ENCODE results near the gene NEBL. TPM values are rescaled to one million over a fixed set of nuclear protein-coding genes. Genes with fewer than 3 reads are reported as not detected.

The NEBL gene
- total RNA-seq, 1 experiment from 2014 or later, result 0.11 TPM

DNA sequence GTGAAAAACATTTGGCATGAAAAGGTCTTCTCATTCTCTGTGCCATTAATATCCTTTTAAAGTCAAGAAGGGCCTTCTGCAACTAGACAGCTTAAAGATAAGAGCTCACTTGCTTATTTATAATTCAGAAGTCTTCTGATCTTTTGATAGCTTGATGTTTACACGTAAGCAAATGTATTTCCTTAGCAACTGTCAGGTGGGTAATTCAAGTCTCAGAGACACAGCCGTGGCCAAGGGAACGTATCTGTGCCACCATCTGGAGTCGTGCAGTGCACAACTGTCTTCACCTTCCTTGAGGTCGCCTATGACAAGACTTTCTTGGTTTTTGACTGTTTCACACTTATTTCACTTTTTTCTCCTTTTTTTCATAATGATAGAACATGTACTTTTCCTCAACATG is 4.0 kb upstream of the NEBL start:
- no peak for DNase-seq (ENCODE audit: low read depth)

DNA sequence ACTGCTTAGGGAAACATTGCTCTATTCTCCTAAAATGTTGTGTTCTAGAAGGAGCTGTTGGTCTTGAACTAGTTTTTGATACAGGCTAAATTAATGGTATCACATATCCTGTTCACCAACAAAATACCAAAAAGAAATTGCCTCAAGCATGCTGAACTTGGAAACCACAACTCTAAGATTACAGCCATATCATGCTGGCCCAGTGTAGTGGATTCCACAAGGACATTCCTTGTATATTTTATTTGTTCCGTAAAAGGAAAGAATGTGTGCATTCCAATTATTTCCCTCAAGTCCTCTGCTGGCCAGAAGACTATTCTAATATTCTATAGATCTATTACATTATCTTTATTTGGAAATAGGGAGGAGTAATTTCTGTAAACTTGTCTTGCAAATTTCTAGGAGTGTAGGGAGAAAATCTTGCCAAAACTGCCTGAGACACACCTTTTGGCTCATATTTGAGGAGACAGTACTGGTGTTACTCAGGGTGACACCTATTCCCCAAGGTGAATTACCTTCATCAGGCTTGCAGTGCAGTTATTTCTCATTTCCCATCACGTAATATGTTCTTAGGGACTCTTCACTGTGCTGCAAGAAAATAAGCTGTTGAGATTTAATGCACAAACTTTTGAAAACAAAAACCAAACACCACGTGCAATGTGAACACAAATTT is 1.9 kb upstream of the NEBL start:
- no peak for DNase-seq (ENCODE audit: low read depth)

DNA sequence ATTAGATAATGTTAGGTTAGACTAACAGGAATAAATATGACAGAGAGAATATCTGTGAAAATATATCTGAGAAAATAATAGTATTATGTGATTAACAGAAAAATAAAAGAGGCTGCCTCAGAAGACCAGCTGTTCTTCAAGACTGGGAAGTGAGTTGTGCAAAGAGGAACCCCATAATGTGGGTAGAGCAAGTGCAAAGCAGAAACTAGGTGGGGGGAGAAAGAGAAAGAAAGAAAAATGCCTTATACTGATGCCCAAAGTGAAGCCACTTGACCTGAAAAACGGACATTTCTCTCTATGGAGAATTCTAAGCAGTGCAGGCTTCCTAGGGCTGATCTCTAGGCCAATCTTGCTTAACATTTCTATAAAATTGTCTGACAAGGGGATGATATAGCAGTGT is 3.8 kb downstream of the NEBL start:
- no peak for DNase-seq (ENCODE audit: low read depth)

DNA sequence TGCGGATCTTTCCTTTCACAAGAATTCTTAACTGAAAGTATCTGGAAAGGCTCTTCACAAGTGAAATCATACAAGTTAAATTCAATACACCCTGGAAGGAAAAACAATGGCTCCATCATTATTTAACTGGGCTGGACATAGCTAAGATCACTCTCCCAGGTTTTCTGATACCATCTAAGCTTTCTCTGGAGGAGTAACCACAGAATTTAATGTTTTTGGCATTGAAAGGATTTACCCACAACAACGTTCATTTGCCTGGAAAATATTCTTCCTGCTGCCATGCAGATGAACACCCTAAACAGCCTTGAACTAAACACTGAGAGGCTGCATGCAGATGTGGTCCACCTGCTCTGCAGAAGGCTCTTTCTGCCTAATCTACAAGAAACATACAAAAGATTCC is 4.3 kb downstream of the NEBL start:
- no peak for DNase-seq (ENCODE audit: low read depth)

DNA sequence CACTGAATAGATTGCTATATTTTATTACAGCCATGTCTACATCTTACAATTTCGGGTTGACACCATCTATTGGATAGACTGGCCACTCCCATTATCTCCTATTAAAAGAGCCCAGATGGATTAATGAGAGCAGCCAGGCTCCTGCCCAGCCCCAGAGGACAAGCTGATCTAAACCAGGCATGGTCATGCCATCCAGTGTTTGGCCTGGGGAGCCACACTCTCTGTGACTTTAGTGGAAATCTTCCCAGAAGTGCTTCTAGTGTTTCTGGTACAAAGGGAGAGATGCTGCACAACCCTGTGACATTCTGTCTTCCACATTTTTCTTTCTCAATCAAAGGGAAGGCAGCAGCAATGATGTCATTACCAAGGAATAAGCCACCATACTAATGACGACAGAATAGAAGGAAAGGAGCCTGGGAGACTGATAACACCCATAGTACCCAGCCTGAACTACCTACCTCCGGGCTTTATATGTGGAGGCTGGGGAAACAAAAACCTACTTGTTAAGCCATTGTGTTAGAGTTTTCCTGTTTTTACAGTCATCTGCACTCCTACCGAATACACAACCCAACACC is 5.0 kb downstream of the NEBL start:
- DNase-seq (ENCODE audit: low read depth), result no peak

DNA sequence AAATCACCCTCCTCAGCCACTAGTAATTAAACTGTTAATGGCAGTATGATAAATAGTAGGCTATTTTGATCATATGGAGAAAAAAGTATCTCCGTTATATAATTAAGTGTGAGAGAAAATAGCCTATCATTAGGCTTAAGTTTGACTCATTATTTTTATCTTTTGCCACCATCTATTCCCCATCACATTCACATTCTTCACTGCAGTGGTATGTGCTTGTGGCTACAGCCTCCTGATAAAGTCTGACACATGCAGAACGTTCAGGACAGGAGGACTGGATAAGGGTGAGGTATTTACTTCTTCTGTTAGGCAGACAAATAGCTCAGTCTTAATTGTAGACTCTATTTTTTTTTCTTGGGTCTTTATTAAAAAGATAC is 5.8 kb downstream of the NEBL start:
- no peak for DNase-seq (ENCODE audit: low read depth)

DNA sequence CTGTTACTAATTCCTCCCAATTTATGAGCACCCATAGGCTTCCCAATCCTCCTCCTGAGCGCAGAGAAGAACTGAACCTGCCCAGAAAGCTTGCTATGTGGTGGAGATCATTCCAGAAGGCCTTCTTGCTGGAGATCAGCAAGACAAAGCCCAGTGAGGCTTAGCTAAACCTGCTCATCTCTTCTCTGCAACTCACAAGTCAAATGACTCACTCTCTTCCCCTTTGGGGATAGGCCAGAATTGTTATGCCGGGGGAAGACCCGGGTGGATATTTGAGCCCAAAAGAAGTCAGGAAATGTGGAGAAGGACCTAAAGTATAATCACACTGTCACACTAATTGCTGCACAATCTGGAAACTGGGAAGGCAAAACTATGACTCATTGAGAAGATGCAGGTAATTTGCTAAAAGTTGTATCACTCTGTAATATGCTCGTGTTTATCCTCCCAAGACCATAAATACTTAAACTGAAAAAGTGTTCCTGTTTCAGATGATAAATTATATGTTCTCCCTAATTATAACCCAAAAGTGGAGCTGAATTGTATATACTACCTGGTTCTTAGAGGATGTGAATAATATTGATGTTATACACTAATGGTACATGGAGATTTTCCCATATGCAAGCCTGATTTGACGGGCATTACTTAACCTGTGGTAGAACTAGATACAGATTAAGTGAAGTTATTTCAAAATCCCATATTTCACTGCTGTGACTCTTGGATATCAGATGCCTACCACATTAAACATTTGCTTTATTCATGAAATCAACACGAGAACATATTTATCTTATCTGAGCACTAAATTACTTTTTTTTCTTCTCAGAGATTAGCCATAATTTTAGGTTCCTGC is 6.4 kb downstream of the NEBL start:
- DNase-seq (ENCODE audit: low read depth), result peak; percentile 1

DNA sequence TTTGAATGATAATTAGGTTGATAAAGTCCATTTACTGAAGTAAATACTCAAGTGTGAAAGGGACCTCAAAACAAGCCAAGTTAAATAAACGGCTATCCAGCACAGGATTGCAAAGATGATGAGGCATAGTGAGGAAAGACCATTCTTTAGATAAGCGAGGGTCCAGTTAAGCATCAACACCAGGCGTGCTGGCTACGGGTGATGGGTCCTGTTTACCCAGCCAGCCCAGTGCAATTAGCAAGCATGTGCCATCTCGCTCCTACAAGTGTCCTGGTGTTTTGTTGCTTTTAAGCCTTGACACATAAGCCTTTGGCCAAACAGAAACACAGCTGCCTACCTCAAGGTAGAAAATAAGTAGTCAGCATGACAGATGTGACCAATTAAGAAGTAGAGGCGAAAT is 7.1 kb downstream of the NEBL start:
- no peak for DNase-seq (ENCODE audit: low read depth)

DNA sequence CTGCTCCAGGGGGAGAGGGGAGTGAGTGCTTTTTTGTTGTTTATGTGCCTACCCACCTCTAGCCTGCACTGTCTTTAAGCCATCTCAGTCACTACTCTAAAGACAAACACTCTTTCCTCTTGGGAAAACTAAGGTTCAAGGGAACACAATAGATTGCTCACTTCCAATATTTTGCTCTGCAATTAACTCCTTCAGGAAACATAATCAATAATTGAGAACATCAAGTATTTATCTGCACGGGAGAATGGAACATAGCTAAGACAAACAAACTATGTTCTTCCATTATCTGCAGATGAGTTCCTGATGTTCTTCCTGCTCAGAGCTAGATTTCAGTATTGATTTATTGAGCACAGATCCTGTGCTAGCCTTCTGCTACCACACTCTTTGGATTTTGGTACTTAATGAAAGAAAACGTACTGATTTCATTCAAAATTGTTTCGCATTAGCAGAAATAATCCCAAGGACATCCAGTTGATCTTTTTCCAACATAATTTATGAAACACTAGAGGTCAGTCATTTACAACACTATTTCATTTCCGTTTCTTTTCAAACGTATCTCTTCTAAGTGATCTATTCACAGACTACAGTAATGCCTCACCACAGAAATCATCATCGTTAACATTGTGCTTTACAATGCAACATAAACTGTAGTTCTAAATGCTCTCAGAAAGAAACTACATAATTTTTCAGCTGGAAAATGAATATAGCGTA is 8.3 kb downstream of the NEBL start:
- DNase-seq (ENCODE audit: low read depth), result peak; percentile 2

DNA sequence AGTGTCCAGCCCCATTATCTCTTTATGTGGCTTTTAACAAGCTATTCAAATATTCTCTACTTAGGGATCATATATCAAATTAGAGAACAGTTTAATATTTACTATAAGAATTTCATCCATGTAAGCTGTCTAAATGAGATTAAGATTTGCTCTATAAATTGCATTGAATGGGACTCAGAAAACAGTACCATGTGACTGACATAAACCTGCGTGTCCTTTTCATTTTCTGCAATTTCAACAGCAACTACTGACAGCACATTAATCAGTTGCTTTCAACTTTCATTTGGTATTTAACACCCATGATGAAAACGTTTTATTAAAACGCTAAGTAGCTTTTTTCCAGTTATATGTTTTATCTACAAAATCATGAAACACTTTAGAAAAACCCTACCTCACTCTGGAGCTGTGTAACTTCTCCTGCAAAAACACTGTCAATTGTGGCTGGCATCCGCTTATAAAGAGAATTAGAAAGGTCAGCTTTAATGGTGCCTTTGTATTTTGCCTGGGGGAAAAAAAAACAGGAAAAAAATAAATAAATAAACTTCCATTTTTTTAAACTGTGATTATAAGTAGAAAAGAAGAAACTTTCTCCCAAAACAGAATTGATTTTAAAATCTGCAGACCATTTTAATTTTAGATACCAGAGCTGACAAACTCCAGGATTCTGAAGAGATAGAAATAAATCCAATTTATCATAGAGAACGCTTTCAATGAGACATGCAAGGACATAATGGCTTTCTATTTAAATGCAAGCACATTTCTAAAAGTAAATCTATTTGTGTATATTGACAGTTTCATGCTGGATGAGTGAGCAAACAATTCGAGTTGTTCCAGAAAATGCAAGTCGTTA is 9.2 kb downstream of the NEBL start:
- no peak for DNase-seq (ENCODE audit: low read depth)

DNA sequence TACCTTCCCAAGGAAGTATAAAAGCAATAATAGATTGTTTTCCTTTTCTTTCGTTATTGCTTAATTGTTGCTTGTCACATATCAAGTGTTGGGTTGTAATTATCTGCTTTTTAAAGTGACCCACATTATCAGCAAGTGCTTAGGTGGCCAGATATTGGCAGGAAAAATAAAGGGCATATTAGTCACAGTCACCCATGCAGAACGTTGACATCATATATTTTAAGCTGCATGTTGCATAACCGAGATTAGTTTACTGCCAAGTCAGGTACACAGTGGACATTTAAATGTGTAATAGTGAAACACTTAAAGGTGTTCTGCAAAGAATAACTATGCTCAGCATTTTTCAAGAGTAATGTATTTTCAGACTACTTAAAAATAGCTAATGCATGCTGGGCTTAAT is 11.4 kb downstream of the NEBL start:
- no peak for DNase-seq (ENCODE audit: low read depth)

DNA sequence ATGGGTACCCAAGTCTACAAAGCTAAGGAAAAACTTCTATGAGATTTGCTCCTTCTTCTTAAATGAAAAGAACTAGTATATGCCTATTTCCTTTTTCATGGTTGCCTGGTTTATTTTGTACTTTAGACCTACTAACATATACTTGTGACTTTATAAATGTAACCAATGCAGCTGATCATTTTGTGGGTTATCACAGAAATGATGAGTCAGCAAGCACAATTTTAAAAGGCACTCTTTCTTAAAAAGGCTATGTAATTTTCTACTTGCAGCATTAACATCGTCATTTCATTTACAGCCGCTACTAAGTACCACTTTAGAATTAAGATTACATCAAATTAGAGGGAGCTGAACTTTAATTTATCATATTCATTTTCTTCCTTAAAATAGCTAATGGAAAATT is 13.6 kb downstream of the NEBL start:
- no peak for DNase-seq (ENCODE audit: low read depth)

DNA sequence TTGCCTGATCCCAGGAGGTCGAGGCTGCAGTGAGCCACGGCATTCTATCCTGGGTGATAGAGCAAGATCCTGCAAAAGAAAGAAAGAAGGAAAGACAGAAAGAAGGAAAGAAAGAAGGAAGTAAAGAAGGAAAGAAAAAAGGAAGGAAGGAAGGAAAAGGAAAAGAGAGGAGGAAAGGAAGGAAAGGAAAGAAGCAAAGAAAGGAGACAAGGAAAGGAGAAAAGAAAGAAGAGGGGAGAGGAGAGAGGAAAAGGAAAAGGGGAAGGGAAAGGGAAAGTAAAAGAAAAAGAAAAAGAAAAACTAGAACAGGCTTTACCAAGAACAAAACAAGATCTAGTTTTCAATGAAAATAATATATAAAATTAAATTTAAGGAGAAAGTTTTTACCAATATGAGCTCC is 15.0 kb downstream of the NEBL start:
- DNase-seq (ENCODE audit: low read depth), result no peak

DNA sequence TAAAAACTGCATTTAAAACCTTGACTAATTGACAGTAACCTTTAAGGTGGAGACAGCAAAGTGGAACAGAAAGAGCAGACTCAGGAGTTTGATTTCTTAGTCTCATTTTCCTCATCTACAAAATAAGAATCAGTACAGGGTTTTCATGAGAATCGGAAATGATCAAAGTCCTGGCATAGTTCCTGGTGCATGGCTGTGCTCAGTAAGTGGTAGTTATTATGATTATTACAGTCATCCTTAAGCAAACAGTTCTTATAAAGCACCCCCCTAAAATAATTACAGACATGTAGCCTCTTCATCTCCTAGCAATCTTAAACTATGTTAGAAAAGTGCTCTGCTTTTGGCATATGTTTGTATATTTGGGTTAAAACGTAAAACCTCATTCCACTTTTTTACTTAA is 18.0 kb downstream of the NEBL start:
- no peak for DNase-seq (ENCODE audit: low read depth)

DNA sequence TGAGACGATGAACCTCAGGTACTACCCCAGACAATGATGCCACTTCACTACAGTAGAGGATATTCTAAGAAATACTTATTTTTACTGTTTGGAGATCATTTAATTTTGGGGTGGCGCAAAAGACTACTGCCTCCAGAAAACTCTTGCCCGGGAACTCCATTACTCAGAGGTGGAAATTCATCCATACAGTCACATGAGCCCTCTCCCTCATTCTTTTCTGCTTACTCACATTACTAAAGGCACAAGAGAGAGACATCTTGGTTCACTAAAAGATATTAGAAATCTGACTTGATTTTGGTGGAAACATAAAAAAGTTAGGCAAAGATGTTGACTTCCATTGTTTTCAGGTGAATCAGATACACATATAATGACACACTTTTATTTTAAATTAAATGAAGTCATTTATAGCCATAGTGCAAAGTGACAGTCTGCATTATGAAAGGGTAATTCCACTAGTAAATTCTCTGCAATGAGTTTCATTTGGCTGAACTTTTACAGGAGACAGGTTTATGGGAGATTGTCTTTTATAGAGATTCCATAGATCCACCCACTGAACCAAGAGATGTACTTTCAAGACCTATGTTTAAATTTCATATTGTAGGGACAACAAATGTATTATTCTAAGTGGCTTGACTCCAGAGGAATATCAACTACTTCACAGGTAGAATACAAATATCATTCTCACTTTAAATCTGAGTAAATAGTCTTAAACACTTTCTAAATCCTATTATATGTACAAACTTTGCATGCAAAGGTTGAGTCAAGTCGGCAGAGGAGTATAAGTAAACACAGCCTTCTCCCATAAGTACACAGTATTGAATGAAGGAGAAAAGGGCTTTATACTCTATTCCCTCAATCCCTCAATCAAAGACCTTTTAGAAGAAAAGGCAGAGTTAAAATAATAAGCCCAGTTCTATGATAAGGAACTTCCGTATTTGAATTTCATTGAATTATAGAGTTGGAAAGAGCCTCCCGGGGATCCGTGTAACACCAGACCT is 18.8 kb downstream of the NEBL start:
- peak; percentile 20 for DNase-seq (ENCODE audit: low read depth)

DNA sequence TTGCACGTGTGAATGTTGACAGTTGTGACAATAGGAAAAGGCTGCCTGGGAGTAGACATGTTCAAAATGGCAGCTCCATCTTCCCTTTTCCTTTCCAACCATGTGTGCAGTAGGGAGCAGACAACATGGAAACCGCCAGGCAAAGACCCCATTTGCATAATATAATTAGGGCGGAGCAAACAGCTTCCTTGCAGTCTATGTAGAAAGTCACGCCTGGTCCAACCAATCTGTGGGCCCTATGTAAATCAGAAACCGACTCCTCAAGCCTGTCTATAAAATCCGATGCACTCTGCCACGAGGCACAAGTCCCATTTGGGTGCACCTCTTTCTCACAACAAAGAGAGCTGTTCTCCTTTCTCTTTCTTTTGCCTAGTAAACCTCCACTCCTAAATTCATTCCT is 19.6 kb downstream of the NEBL start:
- DNase-seq (ENCODE audit: low read depth), result no peak

DNA sequence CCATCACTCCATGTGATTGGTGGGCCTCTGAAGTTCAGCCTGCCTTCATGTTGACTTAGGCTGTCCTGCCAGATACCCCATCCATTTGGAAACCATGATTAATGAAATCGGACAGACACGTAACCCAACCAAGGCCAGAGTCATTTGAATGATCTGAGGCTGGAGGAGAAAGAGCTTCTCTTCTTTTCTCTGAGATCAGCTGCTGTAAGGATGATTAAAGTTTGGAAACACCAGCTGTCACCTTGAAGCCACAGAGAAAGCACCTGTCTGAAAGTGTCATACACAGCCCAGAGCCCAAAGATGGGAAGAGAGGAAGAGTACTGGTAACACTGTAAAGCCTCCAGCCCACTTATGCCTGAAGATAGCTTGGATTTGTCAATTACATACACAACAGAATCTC is 22.9 kb downstream of the NEBL start:
- DNase-seq (ENCODE audit: low read depth), result peak; percentile 5

DNA sequence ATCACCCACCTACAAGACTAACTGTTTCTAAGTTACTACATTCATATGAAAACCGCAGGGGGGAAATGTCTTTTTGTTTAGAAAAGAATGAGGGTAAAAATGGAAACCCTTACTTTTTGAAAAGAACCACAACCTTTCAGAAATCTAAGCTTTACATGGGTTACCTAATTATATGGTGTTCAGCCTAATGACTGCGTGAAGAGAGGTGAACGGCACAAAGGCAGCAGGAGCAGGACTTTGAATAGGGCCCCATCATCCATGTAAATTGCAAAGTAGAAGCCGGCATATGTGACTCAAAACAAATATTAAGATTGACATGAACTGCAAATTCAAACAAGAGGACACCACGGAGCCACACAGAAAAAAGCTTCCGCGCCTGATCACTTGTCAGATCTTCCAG is 25.1 kb downstream of the NEBL start:
- no peak for DNase-seq (ENCODE audit: low read depth)

DNA sequence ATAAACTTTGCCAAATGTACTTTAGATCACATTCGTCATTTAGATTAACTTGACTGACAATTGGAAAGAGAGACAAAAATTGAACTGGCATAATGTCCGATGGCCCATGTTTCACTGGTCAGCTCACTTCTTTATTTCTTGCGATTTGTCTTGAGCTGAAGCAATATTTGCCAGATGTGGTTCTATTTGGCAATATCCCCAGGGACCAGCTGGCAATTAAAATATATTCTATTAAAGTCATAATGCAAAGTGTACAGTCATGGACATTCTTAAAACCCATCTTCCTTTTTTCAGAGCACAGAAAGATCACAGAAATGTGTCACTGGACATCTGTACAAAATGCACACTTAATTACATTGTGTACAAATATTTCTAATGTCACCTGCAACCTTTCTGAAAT is 26.3 kb downstream of the NEBL start:
- DNase-seq (ENCODE audit: low read depth), result no peak

DNA sequence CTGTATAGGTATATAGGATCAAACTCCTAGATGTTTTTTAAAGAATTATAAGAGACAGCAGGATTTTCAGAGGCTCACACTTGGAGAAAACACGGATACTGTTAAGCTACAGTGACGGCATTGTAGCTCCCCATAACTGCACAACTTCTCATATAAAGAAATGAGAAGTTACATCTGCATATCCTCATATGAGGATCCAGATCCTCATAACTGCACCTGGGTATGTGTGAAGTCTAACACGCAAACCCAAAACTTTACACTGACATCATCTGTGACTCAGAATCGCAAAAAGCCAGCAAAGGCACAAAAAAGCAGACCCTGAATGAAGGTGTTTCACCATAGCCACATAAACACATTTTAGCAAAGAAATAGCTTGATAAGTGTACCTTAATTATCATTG is 34.1 kb downstream of the NEBL start:
- DNase-seq (ENCODE audit: low read depth), result no peak

All from LHCN-M2 (cell line).